ENCODE data around the gene FBN2. TPM values are rescaled to one million over a fixed set of nuclear protein-coding genes. Genes with fewer than 3 reads are reported as not detected.

The FBN2 gene
- total RNA-seq, 6 experiments from 2014 or later = 0.06 to 0.98 (median 0.45) TPM

- Histone ChIP-seq H3K4me1 (no peaks in the 10 kb centered on the region), H3K4me3 (no peak overlapping the region), H3K36me3 (no peaks in the 10 kb centered on the region), H3K27ac (no peak overlapping the region), H3K9me3 (no peaks in the 10 kb centered on the region), H3K27me3 (no peaks in the 10 kb centered on the region)
- WGBS (ENCODE audit: insufficient coverage, low coverage, low lambda C conversion rate, missing lambda C conversion rate) = 36% methylated on average over 3 of the region's 3 CpGs
- ATAC-seq (no peak), DNase-seq (no peak)
- no peak for TF ChIP-seq CTCF (IDR thresholded peaks at IDR 0.05)
- no peak for TF ChIP-seq POLR2A (IDR thresholded peaks at IDR 0.05)
- intact Hi-C loops (cut with DNase I) = no loop called here
Measured at GRCh38 chr5:128335339-128335738, 202.7 kb downstream of the FBN2 start.

- TF ChIP-seq POLR2A (IDR thresholded peaks at IDR 0.05) (no peak), CTCF (IDR thresholded peaks at IDR 0.05) (no peak)
- no peaks in the 10 kb centered on the region for H3K9me3 ChIP-seq
- H3K27me3 ChIP-seq = no peaks in the 10 kb centered on the region
- H3K36me3 ChIP-seq = no peaks in the 10 kb centered on the region
- no peak for DNase-seq
- intact Hi-C loops (cut with DNase I) = no loop called here
- no peak overlapping the region for H3K27ac ChIP-seq
- WGBS (ENCODE audit: insufficient coverage, low coverage, low lambda C conversion rate, missing lambda C conversion rate) = 55% methylated on average over 5 of the region's 9 CpGs
- no peak for ATAC-seq
- H3K4me3 ChIP-seq = no peak overlapping the region
- H3K4me1 ChIP-seq = no peaks in the 10 kb centered on the region
Measured at GRCh38 chr5:128334010-128334716, 203.9 kb downstream of the FBN2 start.

GRCh38 chr5:128331261-128331660 is 206.8 kb downstream of the FBN2 start:
- Histone ChIP-seq H3K9me3 (no peaks in the 10 kb centered on the region), H3K27me3 (no peaks in the 10 kb centered on the region), H3K36me3 (no peaks in the 10 kb centered on the region), H3K4me1 (no peaks in the 10 kb centered on the region), H3K27ac (no peak overlapping the region), H3K4me3 (no peak overlapping the region)
- DNase-seq (no peak), ATAC-seq (no peak)
- TF ChIP-seq POLR2A (IDR thresholded peaks at IDR 0.05) (no peak), CTCF (IDR thresholded peaks at IDR 0.05) (no peak)
- 39% methylated on average over 4 of the region's 5 CpGs for WGBS (ENCODE audit: insufficient coverage, low coverage, low lambda C conversion rate, missing lambda C conversion rate)
- intact Hi-C loops (cut with DNase I) = no loop called here

- intact Hi-C loops (cut with DNase I) = no loop called here
- H3K4me3 ChIP-seq = no peak overlapping the region
- H3K27me3 ChIP-seq = no peaks in the 10 kb centered on the region
- WGBS (ENCODE audit: insufficient coverage, low coverage, low lambda C conversion rate, missing lambda C conversion rate) = 68% methylated on average over 3 of the region's 3 CpGs
- no peaks in the 10 kb centered on the region for H3K36me3 ChIP-seq
- no peak overlapping the region for H3K27ac ChIP-seq
- TF ChIP-seq CTCF (IDR thresholded peaks at IDR 0.05) = no peak
- no peak for TF ChIP-seq POLR2A (IDR thresholded peaks at IDR 0.05)
- no peaks in the 10 kb centered on the region for H3K4me1 ChIP-seq
- no peaks in the 10 kb centered on the region for H3K9me3 ChIP-seq
- DNase-seq = no peak
- ATAC-seq = no peak
Measured at GRCh38 chr5:128329386-128329939, 208.6 kb downstream of the FBN2 start.
